H1 (cell line): ENCODE results near the gene RAPGEF1. TPM values are rescaled to one million over a fixed set of nuclear protein-coding genes. Genes with fewer than 3 reads are reported as not detected.

Experiments used
- CEBPB ChIP-seq: IDR thresholded peaks from 2 replicates; pipeline ENCODE4 v1.6.1; 2012; ENCODE audit warnings: low read depth, low read length
- GABPA ChIP-seq: IDR thresholded peaks from 2 replicates; pipeline ENCODE4 v1.6.1; 2011; ENCODE audit warnings: mild to moderate bottlenecking, low read length, moderate library complexity, borderline replicate concordance; ENCODE audit not compliant: insufficient read depth
- MAFK ChIP-seq: IDR thresholded peaks from 2 replicates; pipeline ENCODE4 v1.6.1; 2012; ENCODE audit warnings: low read depth, mild to moderate bottlenecking, improper control_type of control experiment, low read length
- NRF1 ChIP-seq: IDR thresholded peaks from 2 replicates; pipeline ENCODE4 v1.6.1; 2011; ENCODE audit warnings: mild to moderate bottlenecking, low read depth, low read length, improper control_type of control experiment
- SUZ12 ChIP-seq: fragments of 200-600 bp; sonication (generic); IDR thresholded peaks from 2 replicates; pipeline ENCODE4 v1.6.1; 2012; ENCODE audit warnings: mild to moderate bottlenecking, inconsistent platforms, low read length, moderate library complexity, mixed read lengths
- TBP ChIP-seq: IDR thresholded peaks from 2 replicates; pipeline ENCODE4 v1.6.1; 2011; ENCODE audit warnings: low read depth, low read length, improper control_type of control experiment
- polyA plus RNA-seq, 7 experiments: library from polyadenylated mRNA; depleted of rRNA in 3 of 7; stranded (reverse) in 5 of 7; unstranded in 2 of 7; fragments of >200 nt in 5 of 7; fragments of 200-250 nt in 2 of 7; gene quantifications; 1 replicate in 5 of 7; 2 replicates in 1 of 7; 4 replicates in 1 of 7; pipeline versions ENCODE4 v1.2.1 to v1.2.3, GENCODE V29; 2011 to 2013; ENCODE audit warnings: missing spikeins in 2 of 7, mixed read lengths in 2 of 7
- total RNA-seq: library from RNA; stranded (reverse); fragmentation: NEBNext Ultra II Directional; extraction: Animal tissue kit (Norgen Biotek cat#: 25700); gene quantifications from 2 replicates; pipeline ENCODE4 v1.2.1, GENCODE V29; 2021
- TF ChIP-seq, protein P1 (sequence below): fragments of 300-600 bp; sonication (generic); IDR thresholded peaks from 2 replicates; pipeline ENCODE4 v1.7.1; 2012; ENCODE audit warnings: low read length, moderate library complexity, mild to moderate bottlenecking, inconsistent platforms; ENCODE audit not compliant: insufficient replicate concordance
- TF ChIP-seq, protein P2 (sequence below): IDR thresholded peaks from 2 replicates; pipeline ENCODE4 v1.6.1; 2012; ENCODE audit warnings: low read length, inconsistent platforms

The RAPGEF1 gene
- total and polyA plus RNA-seq, 2 of the 8 experiments (the other 6 are each of a cell fraction or from before 2014, with no cell fraction given): 29.7 to 78.9 TPM

DNA sequence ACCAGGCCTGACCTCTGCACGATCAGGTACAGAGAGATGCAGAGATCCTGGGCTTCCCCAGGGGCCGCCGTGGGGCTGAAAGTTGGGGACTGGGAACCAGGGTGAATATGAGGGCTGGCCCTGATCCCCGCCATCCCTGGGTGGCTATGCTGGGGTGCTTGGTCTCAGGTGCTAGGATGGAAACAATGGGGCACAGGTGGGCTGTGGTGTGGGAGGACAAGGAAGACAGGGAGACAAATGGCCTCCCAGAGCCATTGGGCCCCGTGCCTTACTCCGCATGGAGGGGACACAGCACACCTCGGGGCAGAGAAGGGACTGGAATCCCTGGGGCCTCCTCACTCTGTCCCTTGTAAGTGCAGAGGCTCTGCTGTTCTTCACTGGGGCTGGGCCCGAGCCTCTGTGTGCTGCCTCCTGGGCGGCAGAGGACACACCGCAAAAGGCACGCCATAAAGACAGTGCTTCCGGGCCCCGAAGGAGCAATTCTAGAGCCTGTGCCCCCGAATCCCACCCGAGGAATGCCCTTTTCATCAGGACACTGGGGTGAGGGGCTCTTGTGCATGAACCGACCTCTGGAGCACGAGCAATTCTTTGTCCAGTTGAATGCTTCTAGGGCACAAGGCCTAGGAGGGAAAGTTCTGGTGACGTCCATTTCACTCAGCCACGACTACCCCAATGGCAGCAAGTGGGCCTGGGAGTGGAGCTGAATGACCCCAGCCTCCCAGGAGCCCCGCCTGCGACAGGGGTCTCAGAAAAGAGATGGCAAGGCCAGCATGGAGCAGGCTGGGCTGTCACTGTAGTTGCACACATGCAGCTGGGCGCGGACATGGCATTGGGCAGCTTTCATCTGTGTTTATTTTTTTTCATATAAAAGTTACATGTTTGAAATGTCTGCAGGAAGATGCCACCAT, 163.7 kb downstream of the RAPGEF1 start (continued):
- no peak for TF ChIP-seq SUZ12
- TF ChIP-seq, protein P1, sequence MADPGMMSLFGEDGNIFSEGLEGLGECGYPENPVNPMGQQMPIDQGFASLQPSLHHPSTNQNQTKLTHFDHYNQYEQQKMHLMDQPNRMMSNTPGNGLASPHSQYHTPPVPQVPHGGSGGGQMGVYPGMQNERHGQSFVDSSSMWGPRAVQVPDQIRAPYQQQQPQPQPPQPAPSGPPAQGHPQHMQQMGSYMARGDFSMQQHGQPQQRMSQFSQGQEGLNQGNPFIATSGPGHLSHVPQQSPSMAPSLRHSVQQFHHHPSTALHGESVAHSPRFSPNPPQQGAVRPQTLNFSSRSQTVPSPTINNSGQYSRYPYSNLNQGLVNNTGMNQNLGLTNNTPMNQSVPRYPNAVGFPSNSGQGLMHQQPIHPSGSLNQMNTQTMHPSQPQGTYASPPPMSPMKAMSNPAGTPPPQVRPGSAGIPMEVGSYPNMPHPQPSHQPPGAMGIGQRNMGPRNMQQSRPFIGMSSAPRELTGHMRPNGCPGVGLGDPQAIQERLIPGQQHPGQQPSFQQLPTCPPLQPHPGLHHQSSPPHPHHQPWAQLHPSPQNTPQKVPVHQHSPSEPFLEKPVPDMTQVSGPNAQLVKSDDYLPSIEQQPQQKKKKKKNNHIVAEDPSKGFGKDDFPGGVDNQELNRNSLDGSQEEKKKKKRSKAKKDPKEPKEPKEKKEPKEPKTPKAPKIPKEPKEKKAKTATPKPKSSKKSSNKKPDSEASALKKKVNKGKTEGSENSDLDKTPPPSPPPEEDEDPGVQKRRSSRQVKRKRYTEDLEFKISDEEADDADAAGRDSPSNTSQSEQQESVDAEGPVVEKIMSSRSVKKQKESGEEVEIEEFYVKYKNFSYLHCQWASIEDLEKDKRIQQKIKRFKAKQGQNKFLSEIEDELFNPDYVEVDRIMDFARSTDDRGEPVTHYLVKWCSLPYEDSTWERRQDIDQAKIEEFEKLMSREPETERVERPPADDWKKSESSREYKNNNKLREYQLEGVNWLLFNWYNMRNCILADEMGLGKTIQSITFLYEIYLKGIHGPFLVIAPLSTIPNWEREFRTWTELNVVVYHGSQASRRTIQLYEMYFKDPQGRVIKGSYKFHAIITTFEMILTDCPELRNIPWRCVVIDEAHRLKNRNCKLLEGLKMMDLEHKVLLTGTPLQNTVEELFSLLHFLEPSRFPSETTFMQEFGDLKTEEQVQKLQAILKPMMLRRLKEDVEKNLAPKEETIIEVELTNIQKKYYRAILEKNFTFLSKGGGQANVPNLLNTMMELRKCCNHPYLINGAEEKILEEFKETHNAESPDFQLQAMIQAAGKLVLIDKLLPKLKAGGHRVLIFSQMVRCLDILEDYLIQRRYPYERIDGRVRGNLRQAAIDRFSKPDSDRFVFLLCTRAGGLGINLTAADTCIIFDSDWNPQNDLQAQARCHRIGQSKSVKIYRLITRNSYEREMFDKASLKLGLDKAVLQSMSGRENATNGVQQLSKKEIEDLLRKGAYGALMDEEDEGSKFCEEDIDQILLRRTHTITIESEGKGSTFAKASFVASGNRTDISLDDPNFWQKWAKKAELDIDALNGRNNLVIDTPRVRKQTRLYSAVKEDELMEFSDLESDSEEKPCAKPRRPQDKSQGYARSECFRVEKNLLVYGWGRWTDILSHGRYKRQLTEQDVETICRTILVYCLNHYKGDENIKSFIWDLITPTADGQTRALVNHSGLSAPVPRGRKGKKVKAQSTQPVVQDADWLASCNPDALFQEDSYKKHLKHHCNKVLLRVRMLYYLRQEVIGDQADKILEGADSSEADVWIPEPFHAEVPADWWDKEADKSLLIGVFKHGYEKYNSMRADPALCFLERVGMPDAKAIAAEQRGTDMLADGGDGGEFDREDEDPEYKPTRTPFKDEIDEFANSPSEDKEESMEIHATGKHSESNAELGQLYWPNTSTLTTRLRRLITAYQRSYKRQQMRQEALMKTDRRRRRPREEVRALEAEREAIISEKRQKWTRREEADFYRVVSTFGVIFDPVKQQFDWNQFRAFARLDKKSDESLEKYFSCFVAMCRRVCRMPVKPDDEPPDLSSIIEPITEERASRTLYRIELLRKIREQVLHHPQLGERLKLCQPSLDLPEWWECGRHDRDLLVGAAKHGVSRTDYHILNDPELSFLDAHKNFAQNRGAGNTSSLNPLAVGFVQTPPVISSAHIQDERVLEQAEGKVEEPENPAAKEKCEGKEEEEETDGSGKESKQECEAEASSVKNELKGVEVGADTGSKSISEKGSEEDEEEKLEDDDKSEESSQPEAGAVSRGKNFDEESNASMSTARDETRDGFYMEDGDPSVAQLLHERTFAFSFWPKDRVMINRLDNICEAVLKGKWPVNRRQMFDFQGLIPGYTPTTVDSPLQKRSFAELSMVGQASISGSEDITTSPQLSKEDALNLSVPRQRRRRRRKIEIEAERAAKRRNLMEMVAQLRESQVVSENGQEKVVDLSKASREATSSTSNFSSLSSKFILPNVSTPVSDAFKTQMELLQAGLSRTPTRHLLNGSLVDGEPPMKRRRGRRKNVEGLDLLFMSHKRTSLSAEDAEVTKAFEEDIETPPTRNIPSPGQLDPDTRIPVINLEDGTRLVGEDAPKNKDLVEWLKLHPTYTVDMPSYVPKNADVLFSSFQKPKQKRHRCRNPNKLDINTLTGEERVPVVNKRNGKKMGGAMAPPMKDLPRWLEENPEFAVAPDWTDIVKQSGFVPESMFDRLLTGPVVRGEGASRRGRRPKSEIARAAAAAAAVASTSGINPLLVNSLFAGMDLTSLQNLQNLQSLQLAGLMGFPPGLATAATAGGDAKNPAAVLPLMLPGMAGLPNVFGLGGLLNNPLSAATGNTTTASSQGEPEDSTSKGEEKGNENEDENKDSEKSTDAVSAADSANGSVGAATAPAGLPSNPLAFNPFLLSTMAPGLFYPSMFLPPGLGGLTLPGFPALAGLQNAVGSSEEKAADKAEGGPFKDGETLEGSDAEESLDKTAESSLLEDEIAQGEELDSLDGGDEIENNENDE: no peak
- TF ChIP-seq MAFK: no peak
- no peak for TF ChIP-seq CEBPB
- TF ChIP-seq NRF1: no peak
- TF ChIP-seq TBP: no peak
- TF ChIP-seq, protein P2, sequence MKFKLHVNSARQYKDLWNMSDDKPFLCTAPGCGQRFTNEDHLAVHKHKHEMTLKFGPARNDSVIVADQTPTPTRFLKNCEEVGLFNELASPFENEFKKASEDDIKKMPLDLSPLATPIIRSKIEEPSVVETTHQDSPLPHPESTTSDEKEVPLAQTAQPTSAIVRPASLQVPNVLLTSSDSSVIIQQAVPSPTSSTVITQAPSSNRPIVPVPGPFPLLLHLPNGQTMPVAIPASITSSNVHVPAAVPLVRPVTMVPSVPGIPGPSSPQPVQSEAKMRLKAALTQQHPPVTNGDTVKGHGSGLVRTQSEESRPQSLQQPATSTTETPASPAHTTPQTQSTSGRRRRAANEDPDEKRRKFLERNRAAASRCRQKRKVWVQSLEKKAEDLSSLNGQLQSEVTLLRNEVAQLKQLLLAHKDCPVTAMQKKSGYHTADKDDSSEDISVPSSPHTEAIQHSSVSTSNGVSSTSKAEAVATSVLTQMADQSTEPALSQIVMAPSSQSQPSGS: no peak
- TF ChIP-seq GABPA: no peak
